Measurements from ENCODE around the gene PSMD2. TPM values are rescaled to one million over a fixed set of nuclear protein-coding genes. Genes with fewer than 3 reads are reported as not detected.

Gene PSMD2
- total RNA-seq, 1 experiment from 2014 or later, result 536 TPM

DNA sequence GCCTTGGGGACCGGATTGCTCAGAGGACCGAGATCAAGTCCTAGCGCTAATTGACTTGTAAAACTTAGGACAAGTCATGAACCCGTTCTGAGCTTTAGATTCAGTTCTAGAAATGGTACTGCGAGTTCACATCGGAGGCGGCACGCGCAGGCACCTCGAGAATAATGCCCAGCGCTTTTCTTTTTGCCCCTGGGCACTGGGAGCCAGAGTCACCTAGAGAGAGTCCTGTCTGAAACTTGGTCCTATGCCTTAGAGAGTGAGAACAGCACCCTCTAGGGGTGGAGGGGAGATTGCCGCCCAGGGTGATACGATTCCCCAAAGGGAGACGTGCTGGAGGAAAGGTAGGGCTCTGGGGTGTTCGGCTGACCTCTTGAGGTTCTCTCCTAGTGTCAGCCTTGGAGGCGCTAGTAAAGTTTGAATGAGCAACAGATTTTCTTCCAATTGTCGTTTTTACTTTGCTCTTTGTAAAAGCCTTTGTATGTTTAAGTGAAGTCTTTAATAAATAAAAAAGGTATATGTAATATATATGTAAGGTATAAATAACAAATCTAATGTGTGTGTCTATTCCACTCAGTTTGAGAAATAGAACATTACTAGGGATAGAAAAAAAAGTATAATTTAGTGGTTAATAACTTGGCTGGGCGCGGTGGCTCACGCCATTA lies 48.7 kb upstream of the PSMD2 start:
- no peak for TF ChIP-seq POLR2AphosphoS5 (IDR thresholded peaks at IDR 0.05; ENCODE audit: low read depth, low read length)
- peak in 1 of 2 experiments; percentile 53; a peak in 1 of 4 replicates for TF ChIP-seq REST (IDR thresholded peaks at IDR 0.05; ENCODE audit: insufficient read depth in 1 of 2, low read depth in 2 of 2, low read length in 1 of 2)
- TF ChIP-seq, protein P1, sequence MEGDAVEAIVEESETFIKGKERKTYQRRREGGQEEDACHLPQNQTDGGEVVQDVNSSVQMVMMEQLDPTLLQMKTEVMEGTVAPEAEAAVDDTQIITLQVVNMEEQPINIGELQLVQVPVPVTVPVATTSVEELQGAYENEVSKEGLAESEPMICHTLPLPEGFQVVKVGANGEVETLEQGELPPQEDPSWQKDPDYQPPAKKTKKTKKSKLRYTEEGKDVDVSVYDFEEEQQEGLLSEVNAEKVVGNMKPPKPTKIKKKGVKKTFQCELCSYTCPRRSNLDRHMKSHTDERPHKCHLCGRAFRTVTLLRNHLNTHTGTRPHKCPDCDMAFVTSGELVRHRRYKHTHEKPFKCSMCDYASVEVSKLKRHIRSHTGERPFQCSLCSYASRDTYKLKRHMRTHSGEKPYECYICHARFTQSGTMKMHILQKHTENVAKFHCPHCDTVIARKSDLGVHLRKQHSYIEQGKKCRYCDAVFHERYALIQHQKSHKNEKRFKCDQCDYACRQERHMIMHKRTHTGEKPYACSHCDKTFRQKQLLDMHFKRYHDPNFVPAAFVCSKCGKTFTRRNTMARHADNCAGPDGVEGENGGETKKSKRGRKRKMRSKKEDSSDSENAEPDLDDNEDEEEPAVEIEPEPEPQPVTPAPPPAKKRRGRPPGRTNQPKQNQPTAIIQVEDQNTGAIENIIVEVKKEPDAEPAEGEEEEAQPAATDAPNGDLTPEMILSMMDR (IDR thresholded peaks at IDR 0.05), result peak; percentile 97
- Histone ChIP-seq H3K4me3 (ENCODE audit: low read depth in 2 of 2, low read length in 2 of 2) (peak overlapping the region; percentile 92 to 96), H3K27ac (ENCODE audit: low read length) (peak overlapping the region; percentile 100), H3K27me3 (ENCODE audit: control insufficient read depth, insufficient read depth, low read length) (no peaks in the 10 kb centered on the region), H3K9me3 (ENCODE audit: control insufficient read depth, insufficient read depth, low read depth, low read length) (no peaks in the 10 kb centered on the region), H3K4me1 (ENCODE audit: control insufficient read depth, insufficient read depth, low read length) (0 out of 2 replicates have a peak, but pooled peaks cover 5% of the 10 kb centered on the region), H3K36me3 (ENCODE audit: control insufficient read depth, insufficient read depth, low read length) (peaks cover under 1% of the 10 kb centered on the region; the same call in 1 of the 2 replicates)
- CTCF ChIA-PET, result interaction anchor here (0.6 to 1.4 kb wide), 5 partner anchors 11 to 208 kb away, joined by 3 to 5 read pairs (median 4); partner anchors contain the start of gene CAMK2N2
- POLR2A ChIA-PET, result no interaction called here
- in situ Hi-C loops (cut with HindIII; ENCODE audit: low pct_unique_long_range_greater_than_20kb, low sequenced_read_pairs), result no loop called here
- intact Hi-C loops (cut with micrococcal nuclease; ENCODE audit: unreplicated experiment), result no loop called here
- DNase-seq (ENCODE audit: low read depth, low spot score) (peak; percentile 90), ATAC-seq (peak; percentile 80)
- BruUV-seq (replicated peaks), result no TSS peak

DNA sequence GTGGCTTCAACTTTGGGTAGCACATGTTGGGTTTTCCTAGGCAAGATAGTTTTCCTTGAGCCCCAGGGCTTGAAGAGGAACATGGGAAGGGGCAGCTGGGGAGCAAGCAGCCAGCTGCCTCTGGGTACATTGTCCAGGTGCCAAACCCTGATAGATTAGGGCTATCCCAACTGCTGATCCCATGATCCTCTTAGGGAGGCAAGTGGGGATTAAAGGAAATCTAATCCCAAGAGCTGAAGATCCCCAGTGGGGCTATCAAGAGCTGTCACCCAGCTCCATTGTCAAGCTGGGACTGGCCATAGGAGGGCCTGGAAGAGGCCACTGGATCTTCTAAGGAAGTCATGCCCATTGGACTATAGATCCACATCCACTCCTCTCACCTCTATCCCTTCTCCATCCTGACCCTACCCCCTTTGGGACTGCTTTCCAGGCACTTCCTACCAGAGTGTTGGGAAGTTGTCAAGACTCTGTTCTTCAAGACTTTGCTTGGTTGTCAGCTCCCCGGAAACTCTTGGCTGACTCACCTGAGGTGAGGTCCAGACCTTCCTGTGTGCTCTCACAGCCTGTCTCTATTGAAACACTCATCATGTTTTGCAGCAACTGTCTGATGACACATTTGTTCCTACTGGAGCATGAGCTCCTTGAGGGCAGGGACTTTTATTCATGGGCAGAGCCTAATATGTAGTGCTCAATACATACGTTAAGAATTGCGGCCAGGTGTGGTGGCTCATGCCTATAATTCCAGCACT lies 43.6 kb upstream of the PSMD2 start:
- BruUV-seq (replicated peaks), result no TSS peak
- Histone ChIP-seq H3K27me3 (ENCODE audit: control insufficient read depth, insufficient read depth, low read length) (no peaks in the 10 kb centered on the region; the same call in 1 of the 2 replicates), H3K4me1 (ENCODE audit: control insufficient read depth, insufficient read depth, low read length) (0 out of 2 replicates have a peak, but pooled peaks cover 4% of the 10 kb centered on the region), H3K36me3 (ENCODE audit: control insufficient read depth, insufficient read depth, low read length) (no peaks in the 10 kb centered on the region), H3K9me3 (ENCODE audit: control insufficient read depth, insufficient read depth, low read depth, low read length) (no peaks in the 10 kb centered on the region), H3K27ac (ENCODE audit: low read length) (no peak overlapping the region), H3K4me3 (ENCODE audit: low read depth in 2 of 2, low read length in 2 of 2) (no peak overlapping the region)
- in situ Hi-C loops (cut with HindIII; ENCODE audit: low pct_unique_long_range_greater_than_20kb, low sequenced_read_pairs) (no loop called here), intact Hi-C loops (cut with micrococcal nuclease; ENCODE audit: unreplicated experiment) (no loop called here)
- TF ChIP-seq TCF7L2 (IDR thresholded peaks at IDR 0.05; ENCODE audit: low read depth, low read length) (no peak), SIN3A (IDR thresholded peaks at IDR 0.05; ENCODE audit: borderline replicate concordance, insufficient read depth, low read depth, low read length) (no peak), POLR2AphosphoS5 (IDR thresholded peaks at IDR 0.05; ENCODE audit: low read depth, low read length) (no peak), REST (IDR thresholded peaks at IDR 0.05; ENCODE audit: insufficient read depth in 1 of 2, low read depth in 2 of 2, low read length in 1 of 2) (no peak)
- TF ChIP-seq, protein P1 (IDR thresholded peaks at IDR 0.05), result no peak
- POLR2A ChIA-PET, result no interaction called here
- ATAC-seq (no peak), DNase-seq (ENCODE audit: low read depth, low spot score) (no peak)
- CTCF ChIA-PET, result no interaction called here

Measured in Panc1 (cell line).